Measurements from ENCODE around the gene KCMF1.

DNA sequence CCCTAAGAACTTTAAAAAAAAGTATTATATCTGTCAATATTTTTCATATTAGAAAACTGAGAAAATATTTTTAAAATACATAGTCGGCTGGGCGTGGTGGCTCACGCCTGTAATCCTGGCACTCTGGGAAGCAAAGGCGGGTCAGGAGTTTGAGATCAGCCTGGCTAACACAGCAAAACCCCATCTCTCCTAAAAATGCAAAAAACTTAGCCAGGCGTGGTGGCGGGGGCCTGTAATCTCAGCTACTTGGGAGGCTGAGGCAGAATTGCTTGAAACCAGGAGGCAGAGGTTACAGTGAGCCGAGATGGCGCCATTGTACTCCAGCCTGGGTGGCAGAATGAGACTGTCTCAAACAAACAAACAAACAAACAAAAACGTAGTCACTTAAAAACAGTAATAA, 5.1 kb upstream of the KCMF1 start:
- TF ChIP-seq ZNF19 (tag by site-specific recombination; IDR thresholded peaks at IDR 0.05; ENCODE audit: low read depth) (no peak), CTCF (tag by site-specific recombination; IDR thresholded peaks at IDR 0.05) (no peak), PATZ1 (tag by site-specific recombination; IDR thresholded peaks at IDR 0.05) (no peak), MEIS1 (CRISPR knock-in tag; IDR thresholded peaks at IDR 0.05; ENCODE audit: borderline replicate concordance) (no peak), BCL11A (tag by site-specific recombination; IDR thresholded peaks at IDR 0.05; ENCODE audit: low read depth) (no peak)
- TF ChIP-seq, protein P1, sequence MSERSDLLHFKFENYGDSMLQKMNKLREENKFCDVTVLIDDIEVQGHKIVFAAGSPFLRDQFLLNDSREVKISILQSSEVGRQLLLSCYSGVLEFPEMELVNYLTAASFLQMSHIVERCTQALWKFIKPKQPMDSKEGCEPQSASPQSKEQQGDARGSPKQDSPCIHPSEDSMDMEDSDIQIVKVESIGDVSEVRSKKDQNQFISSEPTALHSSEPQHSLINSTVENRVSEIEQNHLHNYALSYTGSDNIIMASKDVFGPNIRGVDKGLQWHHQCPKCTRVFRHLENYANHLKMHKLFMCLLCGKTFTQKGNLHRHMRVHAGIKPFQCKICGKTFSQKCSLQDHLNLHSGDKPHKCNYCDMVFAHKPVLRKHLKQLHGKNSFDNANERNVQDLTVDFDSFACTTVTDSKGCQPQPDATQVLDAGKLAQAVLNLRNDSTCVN (tag by site-specific recombination; optimal IDR thresholded peaks at IDR 0.05), result no peak
